Stimulated activated CD4-positive, alpha-beta T cell treated with anti-CD3 and anti-CD28 coated beads, Interleukin-4, amount 100 ng/mL, for 48 hours (primary cell): ENCODE data around the gene C1orf210.

ENCODE experiments used
- DNase-seq, 2 donors: peaks; one replicate each; pipeline ENCODE4 v3.0.0-alpha.2; 2020; ENCODE audit warnings: low read depth in 2 of 2

The C1orf210 gene

GRCh38 chr1:43312212-43312623 is 26.8 kb upstream of the C1orf210 start:
- no peak for DNase-seq

GRCh38 chr1:43311521-43311920 is 26.1 kb upstream of the C1orf210 start:
- DNase-seq, result no peak

GRCh38 chr1:43309405-43310025 is 24.1 kb upstream of the C1orf210 start:
- no peak for DNase-seq

DNA sequence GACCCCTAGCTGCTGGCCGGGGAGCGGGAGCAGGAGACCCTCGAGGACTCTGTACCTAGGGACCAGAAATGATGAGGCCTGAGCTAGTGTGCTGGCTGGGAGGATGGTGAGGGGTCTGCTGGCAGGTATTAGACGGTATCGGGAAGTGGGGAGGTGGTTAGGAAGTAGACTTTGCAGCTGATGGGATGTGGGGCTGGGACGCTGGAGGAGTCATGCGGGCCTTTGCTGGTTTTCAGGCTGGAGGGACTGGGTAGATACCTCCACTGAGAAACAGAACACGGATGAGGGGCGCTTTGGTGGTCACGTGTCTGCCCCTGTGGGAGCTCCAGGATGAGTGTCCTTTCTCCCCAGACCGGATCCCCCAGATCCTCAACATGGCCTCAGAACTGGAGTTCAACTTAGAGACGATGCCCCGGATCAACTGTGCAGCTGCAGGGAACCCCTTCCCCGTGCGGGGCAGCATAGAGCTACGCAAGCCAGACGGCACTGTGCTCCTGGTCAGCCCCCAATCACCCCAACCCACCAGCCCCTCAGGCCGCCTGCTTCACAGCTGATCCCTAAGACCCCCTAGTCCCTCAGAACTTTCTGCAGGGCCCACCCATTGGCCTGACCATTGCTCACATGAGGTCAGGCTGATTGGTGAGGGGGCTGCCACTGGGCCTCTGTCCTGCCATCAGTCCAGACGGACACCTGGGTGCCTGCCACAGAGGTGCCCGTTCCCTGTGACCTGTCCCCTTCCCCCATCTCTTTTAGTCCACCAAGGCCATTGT is 23.4 kb upstream of the C1orf210 start:
- no peak for DNase-seq

- no peak for DNase-seq
These were observed 22.2 kb upstream of the C1orf210 start for GRCh38 chr1:43307458-43308158.

DNA sequence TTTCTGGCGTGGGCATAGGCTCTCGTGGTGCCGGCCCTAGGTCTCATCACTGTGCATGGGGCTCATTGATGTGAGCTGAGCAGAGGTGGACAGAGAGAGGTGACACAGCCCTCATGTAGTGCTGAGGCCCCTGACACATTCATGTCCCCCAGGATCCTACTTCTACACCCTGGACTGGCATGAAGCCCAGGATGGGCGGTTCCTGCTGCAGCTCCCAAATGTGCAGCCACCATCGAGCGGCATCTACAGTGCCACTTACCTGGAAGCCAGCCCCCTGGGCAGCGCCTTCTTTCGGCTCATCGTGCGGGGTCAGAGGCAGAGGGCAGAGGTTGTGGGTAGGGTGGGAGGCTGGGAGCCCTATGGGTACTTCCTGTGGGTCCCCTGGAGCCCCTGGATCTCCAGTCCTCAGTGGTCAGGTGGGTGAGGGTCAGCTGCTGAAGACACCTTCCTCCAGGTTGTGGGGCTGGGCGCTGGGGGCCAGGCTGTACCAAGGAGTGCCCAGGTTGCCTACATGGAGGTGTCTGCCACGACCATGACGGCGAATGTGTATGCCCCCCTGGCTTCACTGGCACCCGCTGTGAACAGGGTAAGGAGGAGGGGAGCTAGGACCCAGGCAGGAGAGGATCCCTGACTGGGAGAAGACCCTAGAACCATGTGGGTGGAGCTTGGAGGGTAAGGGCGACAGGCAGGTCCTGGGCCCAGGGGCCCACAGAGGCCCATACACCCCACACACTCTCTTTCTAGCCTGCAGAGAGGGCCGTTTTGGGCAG is 21.5 kb upstream of the C1orf210 start:
- no peak for DNase-seq

DNA sequence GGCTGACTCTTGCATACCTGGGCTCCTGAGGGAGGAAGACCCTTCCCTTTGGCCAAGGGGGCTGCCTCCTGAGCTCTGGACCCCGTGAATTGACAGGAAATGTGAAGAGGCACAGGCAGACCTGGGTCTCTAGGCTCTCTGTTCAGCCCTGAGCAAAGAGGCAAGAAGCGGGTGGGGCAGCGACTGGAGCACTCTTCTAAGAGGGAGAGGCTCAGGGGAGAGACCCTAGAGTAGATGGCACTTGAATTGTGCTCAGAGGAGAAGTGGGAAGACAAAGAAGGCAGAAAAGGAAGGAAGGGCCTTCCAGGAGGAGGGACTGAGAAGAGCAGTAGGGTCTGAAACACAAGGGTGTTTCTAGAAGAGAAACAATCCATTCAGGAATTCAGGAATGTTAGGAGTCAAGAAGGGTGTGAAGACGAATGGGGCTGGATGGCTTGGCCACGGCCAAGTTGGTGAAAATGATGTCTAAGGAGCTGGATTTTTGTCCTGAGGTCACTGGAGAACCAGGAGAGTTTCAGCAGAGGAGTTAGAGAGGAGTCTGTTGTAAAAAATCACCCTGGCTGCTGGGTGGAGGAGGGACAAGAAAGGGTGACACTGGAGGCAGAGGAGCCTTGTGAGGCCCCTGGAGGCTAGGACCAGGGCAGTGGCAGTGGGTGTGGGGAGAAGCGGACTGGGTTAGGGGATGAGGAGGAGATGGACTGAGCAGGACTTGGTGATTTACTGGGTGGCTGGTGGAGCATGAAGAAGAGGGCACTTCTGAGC is 20.7 kb upstream of the C1orf210 start:
- no peak for DNase-seq

DNA sequence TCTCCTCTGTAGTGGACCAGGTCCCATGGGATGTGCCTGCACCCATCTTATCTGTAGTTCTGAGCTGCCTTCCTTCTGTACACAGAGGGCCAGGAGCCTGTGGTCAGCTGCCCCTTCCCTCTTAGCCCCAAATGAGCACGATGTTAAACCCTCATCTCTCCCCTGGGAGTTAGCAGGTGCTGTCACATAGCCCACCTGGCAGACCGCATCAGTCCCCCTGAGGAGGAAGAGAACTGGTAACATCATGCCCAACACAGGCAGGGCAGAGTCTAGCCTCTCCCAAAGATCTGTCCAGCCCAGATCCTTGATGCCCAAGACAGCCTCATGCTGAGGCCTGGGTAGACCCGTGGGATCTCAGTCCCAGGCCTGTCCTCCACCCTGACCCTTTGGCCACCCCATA is 20.1 kb upstream of the C1orf210 start:
- no peak for DNase-seq

DNA sequence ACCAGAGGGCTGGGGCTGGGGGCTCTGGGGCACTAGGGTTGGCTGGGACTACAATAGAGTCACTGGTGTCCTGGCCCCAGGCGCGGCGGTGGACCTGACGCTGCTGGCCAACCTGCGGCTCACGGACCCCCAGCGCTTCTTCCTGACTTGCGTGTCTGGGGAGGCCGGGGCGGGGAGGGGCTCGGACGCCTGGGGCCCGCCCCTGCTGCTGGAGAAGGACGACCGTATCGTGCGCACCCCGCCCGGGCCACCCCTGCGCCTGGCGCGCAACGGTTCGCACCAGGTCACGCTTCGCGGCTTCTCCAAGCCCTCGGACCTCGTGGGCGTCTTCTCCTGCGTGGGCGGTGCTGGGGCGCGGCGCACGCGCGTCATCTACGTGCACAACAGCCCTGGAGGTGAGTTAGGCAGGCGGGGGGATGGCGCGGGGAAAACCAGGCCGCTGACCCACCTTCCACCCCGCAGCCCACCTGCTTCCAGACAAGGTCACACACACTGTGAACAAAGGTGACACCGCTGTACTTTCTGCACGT is 19.5 kb upstream of the C1orf210 start:
- no peak for DNase-seq

DNA sequence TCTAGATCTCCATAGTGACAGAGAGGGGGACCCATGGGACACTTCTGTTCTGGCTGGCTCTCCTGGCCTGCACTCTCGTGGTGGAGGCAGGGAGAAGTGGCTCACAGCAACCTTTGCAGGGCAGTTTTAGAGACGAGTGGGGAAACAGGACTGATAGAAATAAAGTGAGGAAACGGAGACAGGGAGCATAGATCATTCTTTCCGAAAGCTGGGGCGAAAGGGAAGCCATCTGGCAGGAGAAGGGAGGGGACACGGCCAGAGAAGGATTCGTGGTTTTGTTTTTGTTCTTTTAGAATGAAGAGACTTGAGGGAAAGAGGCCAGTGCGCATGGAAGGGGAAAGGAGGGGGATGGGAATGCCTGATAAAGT is 18.9 kb upstream of the C1orf210 start:
- no peak for DNase-seq

DNA sequence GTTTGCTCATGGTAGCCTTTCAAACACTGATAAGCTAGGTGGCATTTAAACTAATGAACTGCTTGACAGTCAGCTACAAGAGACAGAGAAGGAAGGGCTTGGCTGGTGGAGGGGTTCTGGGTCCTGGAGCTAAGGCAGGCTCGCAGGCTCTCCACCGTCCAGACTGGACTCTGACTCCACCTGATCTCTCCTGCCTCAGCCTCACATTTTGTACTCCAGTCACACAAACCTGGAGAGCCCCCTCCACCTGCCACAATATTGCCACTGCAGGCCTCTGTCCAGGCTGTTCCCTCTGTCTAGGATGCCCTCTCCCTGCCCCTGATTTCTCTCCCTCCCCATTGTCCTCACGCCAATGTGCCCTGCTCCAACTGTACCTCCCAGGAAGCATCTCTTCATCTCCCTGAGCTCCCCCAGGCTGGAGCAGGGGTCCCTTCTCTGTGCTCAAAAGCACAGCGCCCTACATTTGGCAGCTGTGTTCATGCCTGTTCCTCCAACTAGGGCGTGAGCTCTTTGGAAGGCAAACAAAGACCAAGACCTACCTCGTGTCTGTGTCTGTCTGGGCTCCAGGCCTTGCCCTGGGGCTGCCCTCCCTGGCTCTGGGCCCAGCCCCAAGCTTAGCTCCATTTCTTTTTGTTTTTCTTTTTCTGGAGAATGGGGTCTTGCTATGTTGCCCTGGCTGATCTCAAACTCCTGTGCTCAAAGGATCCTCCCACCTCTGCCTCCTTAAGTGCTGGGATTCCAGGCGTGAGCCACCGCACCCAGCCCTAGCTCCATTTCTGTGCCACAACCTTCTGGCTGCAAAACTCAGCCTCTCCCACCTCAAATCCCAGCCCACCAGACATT is 18.3 kb upstream of the C1orf210 start:
- DNase-seq, result no peak

- DNase-seq, result no peak
These were observed 17.5 kb upstream of the C1orf210 start for GRCh38 chr1:43302721-43303470.

DNA sequence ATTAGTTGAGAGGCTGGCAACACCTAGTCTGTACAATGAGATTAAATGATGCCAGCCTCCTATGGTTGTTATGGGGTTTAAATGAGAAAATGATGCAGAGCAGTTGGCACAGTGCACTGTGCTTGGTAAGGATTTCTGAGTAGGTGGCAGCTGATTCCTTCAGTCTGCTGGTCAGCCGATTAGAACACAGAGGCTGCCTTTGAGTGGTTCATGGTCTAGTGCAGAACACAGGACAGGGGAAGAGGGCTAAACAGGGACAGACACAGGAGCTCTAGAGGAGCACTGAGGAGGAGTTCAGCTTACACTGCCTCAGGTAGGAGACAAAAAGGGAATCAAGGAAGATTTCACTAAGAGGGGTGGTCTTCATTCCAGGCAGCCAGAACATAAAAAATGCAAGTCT is 16.8 kb upstream of the C1orf210 start:
- no peak for DNase-seq

DNA sequence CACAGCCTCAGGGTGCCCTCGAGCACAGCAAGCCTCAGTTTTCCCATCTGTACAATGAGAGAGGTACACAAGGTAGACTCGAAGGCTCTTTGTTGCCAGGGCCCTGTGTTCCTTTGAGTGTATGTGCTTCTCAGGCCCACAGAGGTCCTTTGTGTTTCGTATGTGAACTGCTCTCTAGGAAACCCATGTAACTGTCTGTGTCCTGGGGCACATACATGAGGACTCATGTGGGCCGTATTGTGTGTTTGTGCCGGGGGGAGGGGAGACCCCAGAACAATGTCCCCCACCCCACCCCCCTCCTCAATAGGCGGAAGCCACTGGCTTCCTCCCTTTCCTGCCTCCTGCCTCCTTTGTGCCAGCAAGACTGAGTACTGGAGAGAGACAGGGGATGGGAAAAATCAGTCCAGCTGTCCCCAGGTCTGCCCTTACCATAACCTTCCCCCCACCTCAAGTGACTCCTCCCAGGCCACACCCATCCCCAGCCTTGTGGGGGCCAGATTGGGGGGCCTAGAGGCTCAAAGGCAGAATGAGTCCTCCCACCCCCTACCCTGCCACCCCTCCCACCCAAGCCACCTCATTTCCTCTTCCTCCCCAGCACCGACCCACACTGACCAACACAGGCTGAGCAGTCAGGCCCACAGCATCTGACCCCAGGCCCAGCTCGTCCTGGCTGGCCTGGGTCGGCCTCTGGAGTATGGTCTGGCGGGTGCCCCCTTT is 15.2 kb upstream of the C1orf210 start, which contains the start of gene TIE1:
TIE1 (plus strand) TSS at position 605 of the 717 bp plus-strand sequence; CDS start at position 695, 90 bp downstream.
- DNase-seq, result no peak

GRCh38 chr1:43299101-43299500 is 13.7 kb upstream of the C1orf210 start:
- no peak for DNase-seq

- no peak for DNase-seq
These were observed 12.7 kb upstream of the C1orf210 start for GRCh38 chr1:43298055-43298454.

DNA sequence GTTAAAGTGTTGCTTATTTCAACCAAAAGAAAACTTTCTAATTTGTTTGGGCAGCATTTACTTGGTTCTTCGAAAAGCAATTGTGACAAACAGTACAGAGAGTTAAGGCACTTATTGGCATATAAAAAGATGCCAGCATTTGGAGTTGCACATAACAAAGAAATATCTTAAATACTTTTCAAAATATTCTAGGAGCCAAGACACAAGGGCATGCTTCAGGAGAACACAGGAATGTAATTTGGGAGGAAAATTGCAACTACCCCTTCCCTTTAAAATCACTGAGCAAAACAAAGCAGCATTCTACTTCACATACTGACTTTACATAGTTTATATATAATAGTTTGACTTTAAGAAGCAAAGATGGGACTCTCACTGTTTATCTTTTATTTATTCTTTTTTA is 10.8 kb upstream of the C1orf210 start:
- no peak for DNase-seq

- DNase-seq, result no peak
These were observed 9.4 kb upstream of the C1orf210 start for GRCh38 chr1:43294761-43295160.
